ENCODE results near the gene KCNN3. TPM values are rescaled to one million over a fixed set of nuclear protein-coding genes. Genes with fewer than 3 reads are reported as not detected.

Gene KCNN3
- total RNA-seq, 1 donor from 2014 or later: 0.86 TPM

DNA sequence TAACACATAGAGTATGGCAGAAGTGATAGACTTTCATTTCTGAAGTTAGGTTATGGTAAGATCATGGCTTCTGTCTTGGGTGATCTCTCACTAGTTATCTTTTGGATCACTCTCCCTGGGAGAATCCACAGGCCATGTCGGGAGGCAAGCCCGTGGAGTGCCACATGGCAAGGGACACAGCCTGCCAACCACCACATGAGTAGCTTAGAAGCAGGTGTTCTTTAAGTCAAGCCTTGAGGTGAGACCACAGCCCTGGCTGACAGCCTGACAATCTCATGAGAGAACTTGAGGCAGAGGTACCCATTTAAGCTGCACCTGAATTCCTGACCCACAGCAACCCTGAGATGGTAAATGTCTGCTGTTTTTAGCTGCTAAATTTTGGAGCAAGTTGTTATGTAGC is 130.4 kb downstream of the KCNN3 start:
- Mint-ChIP-seq H3K27ac (no peak overlapping the region), H3K36me3 (ENCODE audit: insufficient read depth) (peaks cover 1% of the 10 kb centered on the region), H3K27me3 (peaks cover 68% of the 10 kb centered on the region), H3K4me3 (ENCODE audit: low read depth) (no peak overlapping the region), H3K9me3 (ENCODE audit: low read depth) (peaks cover 4% of the 10 kb centered on the region), H3K4me1 (ENCODE audit: low read depth) (peaks cover 12% of the 10 kb centered on the region)
- DNase-seq (ENCODE audit: low spot score, unreplicated experiment): no peak
- TF ChIP-seq, protein P1, sequence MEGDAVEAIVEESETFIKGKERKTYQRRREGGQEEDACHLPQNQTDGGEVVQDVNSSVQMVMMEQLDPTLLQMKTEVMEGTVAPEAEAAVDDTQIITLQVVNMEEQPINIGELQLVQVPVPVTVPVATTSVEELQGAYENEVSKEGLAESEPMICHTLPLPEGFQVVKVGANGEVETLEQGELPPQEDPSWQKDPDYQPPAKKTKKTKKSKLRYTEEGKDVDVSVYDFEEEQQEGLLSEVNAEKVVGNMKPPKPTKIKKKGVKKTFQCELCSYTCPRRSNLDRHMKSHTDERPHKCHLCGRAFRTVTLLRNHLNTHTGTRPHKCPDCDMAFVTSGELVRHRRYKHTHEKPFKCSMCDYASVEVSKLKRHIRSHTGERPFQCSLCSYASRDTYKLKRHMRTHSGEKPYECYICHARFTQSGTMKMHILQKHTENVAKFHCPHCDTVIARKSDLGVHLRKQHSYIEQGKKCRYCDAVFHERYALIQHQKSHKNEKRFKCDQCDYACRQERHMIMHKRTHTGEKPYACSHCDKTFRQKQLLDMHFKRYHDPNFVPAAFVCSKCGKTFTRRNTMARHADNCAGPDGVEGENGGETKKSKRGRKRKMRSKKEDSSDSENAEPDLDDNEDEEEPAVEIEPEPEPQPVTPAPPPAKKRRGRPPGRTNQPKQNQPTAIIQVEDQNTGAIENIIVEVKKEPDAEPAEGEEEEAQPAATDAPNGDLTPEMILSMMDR (IDR thresholded peaks at IDR 0.05; ENCODE audit: unreplicated experiment): no peak

DNA sequence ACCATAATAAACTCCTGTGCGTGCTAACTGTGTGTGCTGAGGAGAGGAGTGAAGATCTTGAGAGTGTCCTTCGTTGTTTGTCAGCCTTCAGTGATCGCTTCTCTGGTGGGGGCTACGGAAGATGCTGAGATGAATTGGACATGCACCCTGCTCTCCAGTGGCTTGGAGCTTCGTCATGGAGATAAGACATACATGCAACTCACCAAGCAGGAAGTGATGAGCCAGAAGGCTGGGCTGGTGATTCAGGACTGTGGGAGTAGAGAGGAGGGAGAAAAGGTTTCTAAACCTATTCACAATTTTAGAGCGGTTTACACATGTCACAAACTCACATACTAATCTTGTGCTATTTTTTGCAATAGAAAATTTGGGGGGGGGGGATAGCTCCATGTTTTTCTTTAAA is 133.2 kb downstream of the KCNN3 start:
- Mint-ChIP-seq H3K4me1 (ENCODE audit: low read depth) (peaks cover 7% of the 10 kb centered on the region), H3K27me3 (peaks cover 66% of the 10 kb centered on the region), H3K9me3 (ENCODE audit: low read depth) (peaks cover 4% of the 10 kb centered on the region), H3K27ac (no peak overlapping the region), H3K36me3 (ENCODE audit: insufficient read depth) (peaks cover 1% of the 10 kb centered on the region), H3K4me3 (ENCODE audit: low read depth) (no peak overlapping the region)
- TF ChIP-seq, protein P1 (IDR thresholded peaks at IDR 0.05; ENCODE audit: unreplicated experiment): no peak
- no peak for DNase-seq (ENCODE audit: low spot score, unreplicated experiment)

DNA sequence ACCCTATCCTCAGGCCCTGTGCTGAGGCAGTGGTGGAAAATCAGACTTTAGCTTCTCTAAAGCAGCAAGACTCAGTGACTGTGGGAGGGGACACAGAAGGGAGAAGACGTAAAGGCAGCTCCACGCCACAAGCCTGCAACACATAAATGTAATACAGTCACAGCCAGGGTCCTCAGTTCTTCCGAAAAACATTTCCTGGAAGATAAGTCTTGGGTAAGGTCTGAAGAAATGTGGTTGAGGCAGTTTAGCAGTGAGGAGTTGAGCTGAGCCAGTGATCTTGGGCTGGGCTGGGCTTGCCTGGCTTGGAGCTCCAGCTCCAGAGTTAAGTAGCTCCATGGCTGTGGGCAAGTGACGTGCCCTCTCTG is 134.3 kb downstream of the KCNN3 start:
- Mint-ChIP-seq H3K36me3 (ENCODE audit: insufficient read depth) (no peaks in the 10 kb centered on the region), H3K4me1 (ENCODE audit: low read depth) (peaks cover 10% of the 10 kb centered on the region)

DNA sequence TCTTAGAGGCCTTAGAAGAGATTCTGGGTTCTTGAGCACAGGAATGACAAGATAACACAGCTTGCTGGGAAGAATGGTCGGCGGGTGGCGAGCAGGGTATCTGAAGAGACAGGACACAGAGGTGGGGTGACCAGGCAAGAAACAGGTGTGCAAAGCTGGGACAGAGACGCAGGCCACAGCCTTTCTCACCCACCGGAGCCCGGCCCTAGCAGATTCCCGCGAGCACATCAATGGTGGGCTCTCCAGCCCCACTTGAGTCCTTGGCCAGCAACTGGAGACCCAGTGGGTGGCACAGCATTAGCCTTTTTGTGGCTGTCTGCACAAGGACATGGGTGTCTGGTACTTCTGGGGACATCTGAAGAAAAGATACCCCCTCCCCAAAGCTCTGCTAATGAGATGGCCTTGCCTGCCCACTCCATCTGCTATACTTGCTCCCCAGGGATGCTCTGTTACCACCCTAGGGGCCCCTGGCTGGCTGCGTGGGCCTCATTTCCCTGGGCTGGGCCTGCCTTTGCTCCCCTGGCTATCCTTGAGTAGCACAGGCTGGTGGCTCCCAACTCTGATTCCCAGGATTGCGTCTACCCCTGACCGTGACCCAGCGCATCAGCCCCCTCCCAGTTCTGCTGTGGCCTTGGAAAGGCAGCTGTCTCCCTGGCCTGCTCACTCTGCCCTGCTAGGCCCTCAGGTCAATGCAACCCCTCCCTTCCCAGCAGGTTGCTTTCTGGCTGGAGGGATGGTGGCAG is 134.8 kb downstream of the KCNN3 start:
- H3K27me3 Mint-ChIP-seq: peaks cover 67% of the 10 kb centered on the region
- H3K4me1 Mint-ChIP-seq (ENCODE audit: low read depth): peaks cover 10% of the 10 kb centered on the region
- H3K27ac Mint-ChIP-seq: no peak overlapping the region
- DNase-seq (ENCODE audit: low spot score, unreplicated experiment): no peak
- TF ChIP-seq, protein P1 (IDR thresholded peaks at IDR 0.05; ENCODE audit: unreplicated experiment): no peak
- H3K4me3 Mint-ChIP-seq (ENCODE audit: low read depth): no peak overlapping the region
- no peaks in the 10 kb centered on the region for H3K36me3 Mint-ChIP-seq (ENCODE audit: insufficient read depth)
- no peaks in the 10 kb centered on the region for H3K9me3 Mint-ChIP-seq (ENCODE audit: low read depth)

More for the DNA sequence above, 134.3 kb downstream of the KCNN3 start:
- Mint-ChIP-seq H3K27ac (no peak overlapping the region), H3K4me3 (ENCODE audit: low read depth) (no peak overlapping the region), H3K9me3 (ENCODE audit: low read depth) (no peaks in the 10 kb centered on the region), H3K27me3 (peaks cover 67% of the 10 kb centered on the region)
- DNase-seq (ENCODE audit: low spot score, unreplicated experiment): no peak
- TF ChIP-seq, protein P1 (IDR thresholded peaks at IDR 0.05; ENCODE audit: unreplicated experiment): no peak

DNA sequence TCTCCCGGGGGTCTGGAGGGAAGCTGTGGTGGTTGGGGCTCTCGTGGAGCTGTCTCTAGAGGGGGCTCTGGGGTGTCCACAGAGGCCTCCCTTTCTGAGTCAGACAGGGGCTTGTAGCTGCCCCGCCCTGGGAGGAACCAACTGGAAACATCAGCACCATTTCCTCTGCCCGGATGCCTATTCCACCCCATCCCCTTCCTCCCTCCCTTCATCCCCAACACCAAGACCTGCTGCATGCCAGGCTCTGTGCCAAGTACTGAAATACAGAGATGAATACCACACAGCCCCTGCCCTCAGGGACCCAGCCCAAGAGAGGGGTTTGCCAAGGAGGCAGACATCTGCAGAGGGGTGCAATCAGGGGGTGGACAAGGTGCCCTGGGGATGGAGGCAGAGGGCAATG is 136.5 kb downstream of the KCNN3 start:
- TF ChIP-seq, protein P1 (IDR thresholded peaks at IDR 0.05; ENCODE audit: unreplicated experiment): no peak
- peaks cover 67% of the 10 kb centered on the region for H3K27me3 Mint-ChIP-seq
- H3K27ac Mint-ChIP-seq: no peak overlapping the region
- no peaks in the 10 kb centered on the region for H3K9me3 Mint-ChIP-seq (ENCODE audit: low read depth)
- H3K36me3 Mint-ChIP-seq (ENCODE audit: insufficient read depth): no peaks in the 10 kb centered on the region
- peaks cover 16% of the 10 kb centered on the region for H3K4me1 Mint-ChIP-seq (ENCODE audit: low read depth)
- no peak for DNase-seq (ENCODE audit: low spot score, unreplicated experiment)
- H3K4me3 Mint-ChIP-seq (ENCODE audit: low read depth): no peak overlapping the region
